ENCODE results near the gene DENND1A. TPM values are rescaled to one million over a fixed set of nuclear protein-coding genes. Genes with fewer than 3 reads are reported as not detected.

The DENND1A gene
- total RNA-seq, 4 donors from 2014 or later = 37.1 to 55.3 (median 50.0) TPM

DNA sequence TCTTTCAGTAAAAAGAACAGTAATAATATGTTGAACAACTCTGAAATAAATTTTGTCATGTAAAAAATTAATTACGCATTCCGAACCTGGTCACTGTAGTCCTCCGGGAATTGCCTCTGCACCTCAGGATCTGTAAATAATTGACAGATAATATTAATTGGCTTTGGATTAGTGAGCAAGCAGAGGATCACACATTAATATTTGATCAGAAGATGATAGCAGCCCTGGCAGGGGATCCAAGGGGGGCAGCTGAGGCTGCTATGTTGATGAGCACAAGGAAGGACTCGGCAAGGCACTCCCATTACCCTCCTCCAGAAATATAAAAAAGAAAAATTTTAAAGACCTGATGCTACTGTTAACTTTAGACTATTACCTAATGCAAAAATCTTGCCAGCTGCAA lies 137.4 kb downstream of the DENND1A start:
- Histone ChIP-seq H3K9me3 (no peaks in the 10 kb centered on the region), H3K27ac (no peak overlapping the region), H3K4me3 (no peak overlapping the region), H3K4me1 (no peaks in the 10 kb centered on the region), H3K36me3 (no peaks in the 10 kb centered on the region), H3K27me3 (no peaks in the 10 kb centered on the region)
- no peak for DNase-seq
- TF ChIP-seq, protein P1, sequence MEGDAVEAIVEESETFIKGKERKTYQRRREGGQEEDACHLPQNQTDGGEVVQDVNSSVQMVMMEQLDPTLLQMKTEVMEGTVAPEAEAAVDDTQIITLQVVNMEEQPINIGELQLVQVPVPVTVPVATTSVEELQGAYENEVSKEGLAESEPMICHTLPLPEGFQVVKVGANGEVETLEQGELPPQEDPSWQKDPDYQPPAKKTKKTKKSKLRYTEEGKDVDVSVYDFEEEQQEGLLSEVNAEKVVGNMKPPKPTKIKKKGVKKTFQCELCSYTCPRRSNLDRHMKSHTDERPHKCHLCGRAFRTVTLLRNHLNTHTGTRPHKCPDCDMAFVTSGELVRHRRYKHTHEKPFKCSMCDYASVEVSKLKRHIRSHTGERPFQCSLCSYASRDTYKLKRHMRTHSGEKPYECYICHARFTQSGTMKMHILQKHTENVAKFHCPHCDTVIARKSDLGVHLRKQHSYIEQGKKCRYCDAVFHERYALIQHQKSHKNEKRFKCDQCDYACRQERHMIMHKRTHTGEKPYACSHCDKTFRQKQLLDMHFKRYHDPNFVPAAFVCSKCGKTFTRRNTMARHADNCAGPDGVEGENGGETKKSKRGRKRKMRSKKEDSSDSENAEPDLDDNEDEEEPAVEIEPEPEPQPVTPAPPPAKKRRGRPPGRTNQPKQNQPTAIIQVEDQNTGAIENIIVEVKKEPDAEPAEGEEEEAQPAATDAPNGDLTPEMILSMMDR (IDR thresholded peaks at IDR 0.05) = no peak
- no peak for TF ChIP-seq POLR2A (IDR thresholded peaks at IDR 0.05)

DNA sequence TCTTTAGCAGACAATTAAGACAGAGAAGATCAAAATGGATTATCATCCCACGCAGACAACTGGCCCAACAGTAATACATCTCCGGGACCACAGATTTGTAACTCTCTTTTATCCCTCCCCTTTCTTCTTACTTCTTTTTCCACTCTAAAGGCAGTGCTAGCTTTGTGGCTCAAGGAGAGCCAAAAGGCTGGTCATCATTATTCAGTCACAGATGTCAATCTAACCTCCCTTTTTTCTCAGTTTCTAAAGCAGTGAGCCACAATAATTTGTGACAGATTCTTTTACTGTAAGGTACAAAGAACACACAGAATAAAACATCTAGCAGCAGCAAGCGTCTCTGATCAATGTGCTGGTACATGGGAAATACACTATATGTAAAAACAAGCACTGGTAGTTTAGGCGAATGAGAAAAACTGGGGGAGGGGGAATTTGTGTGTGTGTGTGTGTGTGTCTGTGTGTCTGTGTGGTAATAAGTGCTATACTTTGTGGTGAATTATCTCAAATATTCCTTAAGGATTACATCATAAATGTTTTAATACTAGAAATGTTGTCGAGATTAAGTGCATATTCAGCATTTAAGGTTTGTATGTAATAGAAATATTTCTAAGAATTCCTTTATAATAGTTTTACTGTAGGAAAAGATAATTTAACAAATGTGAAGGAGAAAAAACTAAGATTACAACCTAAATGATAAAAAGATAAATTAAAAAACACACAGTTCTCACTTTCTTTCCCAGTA lies 140.2 kb downstream of the DENND1A start:
- Histone ChIP-seq H3K36me3 (no peaks in the 10 kb centered on the region), H3K4me3 (no peak overlapping the region), H3K27ac (no peak overlapping the region), H3K27me3 (no peaks in the 10 kb centered on the region), H3K9me3 (no peaks in the 10 kb centered on the region), H3K4me1 (no peaks in the 10 kb centered on the region)
- no peak for DNase-seq
- TF ChIP-seq, protein P1 (IDR thresholded peaks at IDR 0.05) = no peak
- no peak for TF ChIP-seq POLR2A (IDR thresholded peaks at IDR 0.05)

DNA sequence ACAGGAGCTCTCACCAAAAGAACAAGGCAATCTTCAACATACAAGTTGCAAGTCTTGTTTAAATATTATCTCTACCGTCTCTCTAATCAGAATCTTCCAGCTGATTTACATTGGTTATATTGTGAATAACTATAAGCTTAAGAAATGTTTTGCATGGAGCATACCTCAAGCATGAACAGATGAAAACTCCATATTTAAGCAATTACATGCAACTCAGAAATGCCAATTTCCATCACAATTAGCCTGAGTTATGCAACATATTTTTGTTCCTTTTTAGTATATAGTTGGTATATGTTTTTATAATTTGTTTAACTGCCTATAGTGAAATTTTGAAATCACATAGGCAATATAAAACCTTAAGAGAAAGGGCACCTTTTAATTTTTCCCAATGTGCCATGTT lies 142.5 kb downstream of the DENND1A start:
- no peak overlapping the region for H3K27ac ChIP-seq
- no peak for TF ChIP-seq POLR2A (IDR thresholded peaks at IDR 0.05)
- TF ChIP-seq, protein P1 (IDR thresholded peaks at IDR 0.05) = no peak
- H3K9me3 ChIP-seq = no peaks in the 10 kb centered on the region
- no peaks in the 10 kb centered on the region for H3K36me3 ChIP-seq
- H3K4me3 ChIP-seq = no peak overlapping the region
- H3K27me3 ChIP-seq = no peaks in the 10 kb centered on the region
- no peak for DNase-seq
- no peaks in the 10 kb centered on the region for H3K4me1 ChIP-seq

DNA sequence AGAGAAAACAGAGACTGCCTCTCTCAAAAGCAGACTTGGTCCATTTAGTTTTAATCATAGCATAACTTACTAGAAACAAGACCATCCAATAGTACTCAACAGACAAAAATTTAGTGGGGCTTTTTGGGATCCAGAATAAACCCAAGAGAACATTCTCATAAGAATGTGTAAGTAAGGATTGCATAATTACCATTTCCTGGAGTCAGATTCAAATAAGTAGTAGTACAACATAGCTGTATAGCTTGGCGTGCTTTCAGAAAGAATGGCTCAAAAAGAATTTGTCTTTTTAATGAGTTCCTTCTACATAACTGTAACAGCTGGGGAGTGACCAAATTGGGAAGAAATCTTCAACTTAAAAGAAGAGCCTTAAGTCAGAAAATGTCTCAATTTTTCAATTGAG lies 145.4 kb downstream of the DENND1A start:
- TF ChIP-seq POLR2A (IDR thresholded peaks at IDR 0.05) = no peak
- TF ChIP-seq, protein P1 (IDR thresholded peaks at IDR 0.05) = no peak
- Histone ChIP-seq H3K4me1 (no peaks in the 10 kb centered on the region), H3K27ac (no peak overlapping the region), H3K9me3 (no peaks in the 10 kb centered on the region), H3K36me3 (no peaks in the 10 kb centered on the region), H3K4me3 (no peak overlapping the region), H3K27me3 (no peaks in the 10 kb centered on the region)
- no peak for DNase-seq

DNA sequence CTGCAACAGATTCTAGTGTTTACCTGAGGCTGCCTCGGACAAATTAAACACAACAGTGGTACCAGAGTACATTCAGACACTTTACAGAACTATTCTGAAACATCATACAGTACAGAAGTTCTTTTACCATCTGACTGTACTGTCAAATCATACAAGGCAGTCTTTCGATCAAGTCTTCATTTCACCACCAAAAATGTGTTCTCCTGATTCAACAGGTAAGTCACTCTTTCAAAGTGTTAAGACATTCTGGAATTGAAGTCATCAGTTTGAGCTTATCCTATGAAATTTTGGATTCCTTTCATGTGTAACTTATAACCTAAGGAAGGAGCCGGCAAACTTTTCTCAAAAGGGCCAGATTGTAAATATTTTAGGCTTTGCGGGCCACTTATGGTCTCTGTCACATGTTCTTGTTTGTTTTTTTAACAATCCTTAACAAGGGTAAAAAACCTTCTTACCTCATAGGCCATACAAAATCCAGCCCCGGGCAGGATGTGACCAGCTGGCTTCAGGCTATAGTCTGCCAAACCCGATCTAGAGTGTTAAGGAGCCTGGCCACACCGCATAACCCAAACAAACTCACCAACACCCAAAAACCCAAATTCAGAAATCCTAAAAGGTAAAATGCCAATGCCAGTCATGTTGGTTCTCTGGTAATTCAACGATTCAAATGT lies 151.6 kb downstream of the DENND1A start:
- Histone ChIP-seq H3K27ac (no peak overlapping the region), H3K27me3 (no peaks in the 10 kb centered on the region), H3K9me3 (no peaks in the 10 kb centered on the region), H3K36me3 (no peaks in the 10 kb centered on the region), H3K4me1 (no peaks in the 10 kb centered on the region), H3K4me3 (no peak overlapping the region)
- TF ChIP-seq, protein P1 (IDR thresholded peaks at IDR 0.05) = no peak
- no peak for TF ChIP-seq POLR2A (IDR thresholded peaks at IDR 0.05)
- no peak for DNase-seq
